Activated CD8-positive, alpha-beta memory T cell treated with anti-CD3 and anti-CD28 coated beads, Interleukin-2, amount 50 U/mL, for 1 hour (primary cell): ENCODE measurements around the gene PHYKPL.
"Not testable (repeated sequence)": the region's sequence is repeated elsewhere in the genome, so short reads cannot be mapped to it uniquely, and the experiment has no call there.

Experiments
- DNase-seq: peaks from one replicate; pipeline ENCODE4 v3.0.0-alpha.2; 2020; ENCODE audit errors: extremely low read depth

The PHYKPL gene

GRCh38 chr5:178265746-178266145 lies 33.1 kb upstream of the PHYKPL start:
- no peak for DNase-seq

- no peak for DNase-seq
These were observed 31.4 kb upstream of the PHYKPL start for GRCh38 chr5:178264044-178264443.

- DNase-seq, result no peak
These were observed 29.3 kb upstream of the PHYKPL start for GRCh38 chr5:178261666-178262600.

GRCh38 chr5:178259623-178260536 lies 27.3 kb upstream of the PHYKPL start:
- DNase-seq, result no peak

- no peak for DNase-seq
These were observed 25.0 kb upstream of the PHYKPL start for GRCh38 chr5:178257650-178258049.

GRCh38 chr5:178256746-178257145 lies 24.1 kb upstream of the PHYKPL start:
- DNase-seq, result no peak

- DNase-seq, result not testable (repeated sequence)
These were observed 21.0 kb upstream of the PHYKPL start for GRCh38 chr5:178253632-178254031.

- no peak for DNase-seq
These were observed 19.7 kb upstream of the PHYKPL start for GRCh38 chr5:178252258-178252657.

- no peak for DNase-seq
These were observed 17.7 kb upstream of the PHYKPL start for GRCh38 chr5:178250263-178250662.

- peak; percentile 10 for DNase-seq
These were observed 16.8 kb upstream of the PHYKPL start for GRCh38 chr5:178249191-178249989.

GRCh38 chr5:178248750-178249149 lies 16.1 kb upstream of the PHYKPL start:
- no peak for DNase-seq

GRCh38 chr5:178247481-178248456 lies 15.2 kb upstream of the PHYKPL start:
- DNase-seq, result no peak

- no peak for DNase-seq
These were observed 14.2 kb upstream of the PHYKPL start for GRCh38 chr5:178246624-178247279.

GRCh38 chr5:178245389-178245788 lies 12.8 kb upstream of the PHYKPL start:
- DNase-seq, result no peak

- no peak for DNase-seq
These were observed 12.0 kb upstream of the PHYKPL start for GRCh38 chr5:178244576-178244975.

- DNase-seq, result no peak
These were observed 9.8 kb upstream of the PHYKPL start for GRCh38 chr5:178242416-178242815.

GRCh38 chr5:178241688-178242231 lies 9.2 kb upstream of the PHYKPL start:
- no peak for DNase-seq

- DNase-seq, result no peak
These were observed 8.6 kb upstream of the PHYKPL start for GRCh38 chr5:178241231-178241663.

- DNase-seq, result no peak
These were observed 8.2 kb upstream of the PHYKPL start for GRCh38 chr5:178240766-178241165.

- no peak for DNase-seq
These were observed 7.7 kb upstream of the PHYKPL start for GRCh38 chr5:178240341-178240741.
